HEK293 (cell line): Measurements from ENCODE around the gene SMARCD1.

ENCODE experiments used
- CTCF ChIA-PET: fragments of 350-600 bp; formaldehyde crosslinking; extraction: SDS; loops from one replicate; lab custom pipeline; 2021; ENCODE audit warnings: antibody characterized with exemption; lab: Yijun Ruan, JAX
- POLR2A ChIA-PET: fragments of 300-600 bp; formaldehyde crosslinking; extraction: SDS; loops from one replicate; lab custom pipeline; 2020; ENCODE audit warnings: antibody characterized with exemption, inconsistent platforms; lab: Yijun Ruan, JAX
- H3K27ac ChIP-seq: fragments of 200-500 bp; sonication (Bioruptor generic); 2 replicates; pipeline ENCODE4 v1.5.1; 2014; ENCODE audit warnings: low read depth, low read length, control low read depth, inconsistent platforms; ENCODE audit errors: extremely low read depth
- H3K36me3 ChIP-seq, 2 experiments: fragments of 200-500 bp in 1 of 2; sonication (Bioruptor generic) in 1 of 2; 1 replicate in 1 of 2; 2 replicates in 1 of 2; pipeline ENCODE4 v1.5.1; 2014 to 2017; ENCODE audit warnings: inconsistent platforms in 2 of 2, low read length in 2 of 2; ENCODE audit not compliant: control insufficient read depth in 2 of 2, insufficient read depth in 1 of 2
- H3K4me1 ChIP-seq: fragments of 200-500 bp; sonication (Bioruptor generic); 2 replicates; pipeline ENCODE4 v1.5.1; 2014; ENCODE audit warnings: mild to moderate bottlenecking, low read length, inconsistent platforms; ENCODE audit not compliant: control insufficient read depth, insufficient read depth
- H3K4me3 ChIP-seq: 2 replicates; pipeline ENCODE4 v1.5.1; 2011; ENCODE audit warnings: low read depth, mild to moderate bottlenecking, control low read depth, low read length, moderate library complexity
- H3K9me3 ChIP-seq: fragments of 200-500 bp; sonication (Bioruptor generic); 2 replicates; pipeline ENCODE4 v1.5.1; 2014; ENCODE audit warnings: low read depth, low read length, inconsistent platforms; ENCODE audit not compliant: control insufficient read depth, insufficient read depth
- BCL11B ChIP-seq: fragments of 450-650 bp; formaldehyde crosslinking; IDR thresholded peaks from 2 replicates; pipeline ENCODE4 v1.5.1; 2016; ENCODE audit warnings: low read depth, missing biosample characterization, missing genetic modification characterization
- OSR2 ChIP-seq: fragments of 450-650 bp; formaldehyde crosslinking; IDR thresholded peaks from 2 replicates; pipeline ENCODE4 v1.5.1; 2016; ENCODE audit warnings: missing biosample characterization, missing genetic modification characterization
- PRDM1 ChIP-seq: fragments of 450-650 bp; formaldehyde crosslinking; IDR thresholded peaks from 2 replicates; pipeline ENCODE4; 2016; ENCODE audit warnings: missing biosample characterization, missing genetic modification characterization
- SALL2 ChIP-seq: fragments of 450-650 bp; formaldehyde crosslinking; IDR thresholded peaks from 2 replicates; pipeline ENCODE4 v1.5.0; 2017; ENCODE audit warnings: missing biosample characterization, mild to moderate bottlenecking, missing genetic modification characterization, borderline replicate concordance
- SCRT2 ChIP-seq: fragments of 450-650 bp; formaldehyde crosslinking; IDR thresholded peaks from 2 replicates; pipeline ENCODE4 v1.5.1; 2016; ENCODE audit warnings: missing biosample characterization, missing genetic modification characterization
- SP7 ChIP-seq: fragments of 450-650 bp; formaldehyde crosslinking; IDR thresholded peaks from 2 replicates; pipeline ENCODE4 v1.5.1; 2016; ENCODE audit warnings: missing biosample characterization, missing genetic modification characterization
- ZBTB1 ChIP-seq: fragments of 450-650 bp; formaldehyde crosslinking; IDR thresholded peaks from 2 replicates; pipeline ENCODE4 v1.5.1; 2016; ENCODE audit warnings: missing biosample characterization, missing genetic modification characterization
- ZBTB17 ChIP-seq: fragments of 450-650 bp; formaldehyde crosslinking; IDR thresholded peaks from 2 replicates; pipeline ENCODE4 v1.5.1; 2016; ENCODE audit warnings: missing biosample characterization, missing genetic modification characterization
- ZIC2 ChIP-seq: fragments of 450-650 bp; formaldehyde crosslinking; IDR thresholded peaks from 2 replicates; pipeline ENCODE4 v1.5.1; 2016; ENCODE audit warnings: missing biosample characterization, missing genetic modification characterization
- ZNF114 ChIP-seq: fragments of 450-650 bp; formaldehyde crosslinking; IDR thresholded peaks from 2 replicates; pipeline ENCODE4 v1.5.0; 2017; ENCODE audit warnings: missing biosample characterization, missing genetic modification characterization
- ZNF133 ChIP-seq: fragments of 450-650 bp; formaldehyde crosslinking; IDR thresholded peaks from 2 replicates; pipeline ENCODE4 v1.5.1; 2016; ENCODE audit warnings: missing biosample characterization, missing genetic modification characterization
- ZNF140 ChIP-seq: fragments of 450-650 bp; formaldehyde crosslinking; IDR thresholded peaks from 2 replicates; pipeline ENCODE4 v1.5.1; 2016; ENCODE audit warnings: missing biosample characterization, missing genetic modification characterization
- ZNF2 ChIP-seq: fragments of 450-650 bp; formaldehyde crosslinking; IDR thresholded peaks from 2 replicates; pipeline ENCODE4 v1.5.1; 2016; ENCODE audit warnings: missing biosample characterization, missing genetic modification characterization
- ZNF292 ChIP-seq: fragments of 450-650 bp; formaldehyde crosslinking; IDR thresholded peaks from 2 replicates; pipeline ENCODE4 v1.5.1; 2016; ENCODE audit warnings: low read depth, missing biosample characterization, missing genetic modification characterization, borderline replicate concordance
- ZNF335 ChIP-seq: fragments of 450-650 bp; formaldehyde crosslinking; conservative IDR thresholded peaks from 2 replicates; pipeline ENCODE4 v1.5.1; 2016; ENCODE audit warnings: missing biosample characterization, missing genetic modification characterization
- ZNF341 ChIP-seq: fragments of 450-650 bp; formaldehyde crosslinking; IDR thresholded peaks from 2 replicates; pipeline ENCODE4; 2016; ENCODE audit warnings: low read depth, missing biosample characterization, missing genetic modification characterization
- ZNF37A ChIP-seq: fragments of 450-650 bp; IDR thresholded peaks from 2 replicates; pipeline ENCODE4 v1.5.1; 2018; ENCODE audit warnings: missing biosample characterization, missing genetic modification characterization
- ZNF391 ChIP-seq: fragments of 450-650 bp; formaldehyde crosslinking; IDR thresholded peaks from 2 replicates; pipeline ENCODE4 v1.5.1; 2016; ENCODE audit warnings: low read depth, missing biosample characterization, missing genetic modification characterization, borderline replicate concordance
- ZNF394 ChIP-seq: fragments of 450-650 bp; formaldehyde crosslinking; IDR thresholded peaks from 2 replicates; pipeline ENCODE4 v1.5.1; 2016; ENCODE audit warnings: missing biosample characterization, missing genetic modification characterization, mild to moderate bottlenecking, moderate library complexity, borderline replicate concordance
- ZNF600 ChIP-seq: fragments of 450-650 bp; formaldehyde crosslinking; IDR thresholded peaks from 2 replicates; pipeline ENCODE4 v1.5.1; 2016; ENCODE audit warnings: missing biosample characterization, missing genetic modification characterization
- ZNF624 ChIP-seq: fragments of 450-650 bp; formaldehyde crosslinking; IDR thresholded peaks from 2 replicates; pipeline ENCODE4 v1.5.1; 2017; ENCODE audit warnings: missing biosample characterization, missing genetic modification characterization
- ZNF776 ChIP-seq: fragments of 450-650 bp; formaldehyde crosslinking; IDR thresholded peaks from 2 replicates; pipeline ENCODE4 v1.5.0; 2017; ENCODE audit warnings: missing biosample characterization, missing genetic modification characterization, borderline replicate concordance
- ZSCAN16 ChIP-seq: fragments of 450-650 bp; formaldehyde crosslinking; IDR thresholded peaks from 2 replicates; pipeline ENCODE4 v1.5.1; 2016; ENCODE audit warnings: missing biosample characterization, missing genetic modification characterization
- TF ChIP-seq, protein P1 (sequence below): fragments of 450-650 bp; IDR thresholded peaks from 2 replicates; pipeline ENCODE4 v1.5.1; 2018; ENCODE audit warnings: missing biosample characterization, missing genetic modification characterization
- TF ChIP-seq, protein P2 (sequence below): fragments of 450-650 bp; formaldehyde crosslinking; IDR thresholded peaks from 2 replicates; pipeline ENCODE4 v1.5.1; 2016; ENCODE audit warnings: missing biosample characterization, missing genetic modification characterization
- TF ChIP-seq, protein P3 (sequence below): fragments of 450-650 bp; formaldehyde crosslinking; IDR thresholded peaks from 2 replicates; pipeline ENCODE4 v1.5.1; 2016; ENCODE audit warnings: missing biosample characterization, missing genetic modification characterization
- TF ChIP-seq, protein P4 (sequence below): fragments of 450-650 bp; formaldehyde crosslinking; IDR thresholded peaks from 2 replicates; pipeline ENCODE4 v1.5.1; 2016; ENCODE audit warnings: missing biosample characterization, missing genetic modification characterization

SMARCD1 gene

DNA sequence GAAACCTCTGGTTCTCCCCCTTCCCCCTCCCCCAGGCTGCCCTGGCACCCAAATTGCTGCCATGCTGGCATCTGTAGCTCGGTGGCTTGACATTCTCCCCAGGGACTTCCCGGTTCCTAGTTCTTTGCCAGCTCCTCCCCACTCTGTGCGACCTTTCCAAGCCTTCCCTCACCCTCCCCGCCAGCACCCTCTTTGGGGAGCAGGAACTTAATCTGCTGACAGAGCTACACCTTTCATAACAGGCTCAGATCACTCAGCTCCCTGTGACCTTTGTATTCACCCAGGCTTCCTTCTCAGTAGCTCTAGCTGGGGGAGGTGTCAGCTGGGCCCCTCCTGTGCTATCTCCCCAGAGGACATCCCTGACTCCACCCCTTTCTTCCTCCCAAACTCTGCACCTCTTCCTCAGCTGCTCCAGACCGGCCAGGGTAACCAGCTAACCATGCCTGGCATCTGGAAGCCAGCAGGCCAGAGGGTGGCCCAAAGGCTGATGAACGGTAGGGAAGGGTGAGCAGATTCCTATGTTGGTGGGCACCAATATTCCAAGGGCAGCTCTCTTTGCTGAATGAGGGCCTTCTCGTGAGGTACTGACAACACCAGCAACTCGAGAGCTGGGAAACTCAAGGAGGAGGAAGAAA is 25.1 kb downstream of the SMARCD1 start:
- Histone ChIP-seq H3K9me3 (no peaks in the 10 kb centered on the region), H3K36me3 (no peaks in the 10 kb centered on the region; a peak in 1 of 3 replicates), H3K4me3 (no peak overlapping the region), H3K4me1 (peaks cover 3% of the 10 kb centered on the region; the same call in 1 of the 2 replicates), H3K27ac (peak overlapping the region; percentile 27; the same call in 1 of the 2 replicates)
- POLR2A ChIA-PET = interaction anchor here (0.9 to 5.0 kb wide), 5 partner anchors 7 to 173 kb away, joined by 4 to 68 read pairs (median 32); partner anchors contain the start of genes CERS5, GPD1, LIMA1 and SMARCD1
- CTCF ChIA-PET = interaction anchor here (0.6 to 5.1 kb wide), 18 partner anchors 9 to 222 kb away, joined by 3 to 53 read pairs (median 6); partner anchors contain the start of genes CERS5, GPD1 and SMARCD1
- TF ChIP-seq ZIC2 (tag by site-specific recombination) (0 out of 2 replicates have a peak, but pooled peaks have one; percentile 15), SALL2 (tag by site-specific recombination) (no peak), ZNF600 (tag by site-specific recombination) (peak; percentile 64; the same call in 1 of the 2 replicates), SP7 (tag by site-specific recombination) (peak; percentile 36; the same call in 1 of the 2 replicates), SCRT2 (no peak), ZNF624 (no peak), ZNF394 (tag by site-specific recombination) (peak; percentile 32; the same call in 1 of the 2 replicates), ZBTB17 (tag by site-specific recombination) (peak; percentile 40), ZNF335 (tag by site-specific recombination) (peak; percentile 13; the same call in 1 of the 2 replicates), ZSCAN16 (tag by site-specific recombination) (peak; percentile 79; the same call in 1 of the 2 replicates), ZNF2 (peak; percentile 93), ZNF114 (tag by site-specific recombination) (no peak), ZNF133 (no peak), ZBTB1 (tag by site-specific recombination) (no peak), ZNF391 (tag by site-specific recombination) (no peak), ZNF37A (tag by site-specific recombination) (no peak), ZNF776 (tag by site-specific recombination) (no peak), OSR2 (tag by site-specific recombination) (peak; percentile 78), ZNF140 (tag by site-specific recombination) (no peak), ZNF292 (tag by site-specific recombination) (no peak), PRDM1 (tag by site-specific recombination) (no peak), ZNF341 (tag by site-specific recombination) (peak; percentile 63; the same call in 1 of the 2 replicates), BCL11B (no peak)
- TF ChIP-seq, protein P1, sequence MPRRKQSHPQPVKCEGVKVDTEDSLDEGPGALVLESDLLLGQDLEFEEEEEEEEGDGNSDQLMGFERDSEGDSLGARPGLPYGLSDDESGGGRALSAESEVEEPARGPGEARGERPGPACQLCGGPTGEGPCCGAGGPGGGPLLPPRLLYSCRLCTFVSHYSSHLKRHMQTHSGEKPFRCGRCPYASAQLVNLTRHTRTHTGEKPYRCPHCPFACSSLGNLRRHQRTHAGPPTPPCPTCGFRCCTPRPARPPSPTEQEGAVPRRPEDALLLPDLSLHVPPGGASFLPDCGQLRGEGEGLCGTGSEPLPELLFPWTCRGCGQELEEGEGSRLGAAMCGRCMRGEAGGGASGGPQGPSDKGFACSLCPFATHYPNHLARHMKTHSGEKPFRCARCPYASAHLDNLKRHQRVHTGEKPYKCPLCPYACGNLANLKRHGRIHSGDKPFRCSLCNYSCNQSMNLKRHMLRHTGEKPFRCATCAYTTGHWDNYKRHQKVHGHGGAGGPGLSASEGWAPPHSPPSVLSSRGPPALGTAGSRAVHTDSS (tag by site-specific recombination) = peak; percentile 82
- TF ChIP-seq, protein P2, sequence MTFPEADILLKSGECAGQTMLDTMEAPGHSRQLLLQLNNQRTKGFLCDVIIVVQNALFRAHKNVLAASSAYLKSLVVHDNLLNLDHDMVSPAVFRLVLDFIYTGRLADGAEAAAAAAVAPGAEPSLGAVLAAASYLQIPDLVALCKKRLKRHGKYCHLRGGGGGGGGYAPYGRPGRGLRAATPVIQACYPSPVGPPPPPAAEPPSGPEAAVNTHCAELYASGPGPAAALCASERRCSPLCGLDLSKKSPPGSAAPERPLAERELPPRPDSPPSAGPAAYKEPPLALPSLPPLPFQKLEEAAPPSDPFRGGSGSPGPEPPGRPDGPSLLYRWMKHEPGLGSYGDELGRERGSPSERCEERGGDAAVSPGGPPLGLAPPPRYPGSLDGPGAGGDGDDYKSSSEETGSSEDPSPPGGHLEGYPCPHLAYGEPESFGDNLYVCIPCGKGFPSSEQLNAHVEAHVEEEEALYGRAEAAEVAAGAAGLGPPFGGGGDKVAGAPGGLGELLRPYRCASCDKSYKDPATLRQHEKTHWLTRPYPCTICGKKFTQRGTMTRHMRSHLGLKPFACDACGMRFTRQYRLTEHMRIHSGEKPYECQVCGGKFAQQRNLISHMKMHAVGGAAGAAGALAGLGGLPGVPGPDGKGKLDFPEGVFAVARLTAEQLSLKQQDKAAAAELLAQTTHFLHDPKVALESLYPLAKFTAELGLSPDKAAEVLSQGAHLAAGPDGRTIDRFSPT (tag by site-specific recombination) = 0 out of 2 replicates have a peak, but pooled peaks have one; percentile 31
- TF ChIP-seq, protein P3, sequence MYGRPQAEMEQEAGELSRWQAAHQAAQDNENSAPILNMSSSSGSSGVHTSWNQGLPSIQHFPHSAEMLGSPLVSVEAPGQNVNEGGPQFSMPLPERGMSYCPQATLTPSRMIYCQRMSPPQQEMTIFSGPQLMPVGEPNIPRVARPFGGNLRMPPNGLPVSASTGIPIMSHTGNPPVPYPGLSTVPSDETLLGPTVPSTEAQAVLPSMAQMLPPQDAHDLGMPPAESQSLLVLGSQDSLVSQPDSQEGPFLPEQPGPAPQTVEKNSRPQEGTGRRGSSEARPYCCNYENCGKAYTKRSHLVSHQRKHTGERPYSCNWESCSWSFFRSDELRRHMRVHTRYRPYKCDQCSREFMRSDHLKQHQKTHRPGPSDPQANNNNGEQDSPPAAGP = peak; percentile 35; the same call in 1 of the 2 replicates
- TF ChIP-seq, protein P4, sequence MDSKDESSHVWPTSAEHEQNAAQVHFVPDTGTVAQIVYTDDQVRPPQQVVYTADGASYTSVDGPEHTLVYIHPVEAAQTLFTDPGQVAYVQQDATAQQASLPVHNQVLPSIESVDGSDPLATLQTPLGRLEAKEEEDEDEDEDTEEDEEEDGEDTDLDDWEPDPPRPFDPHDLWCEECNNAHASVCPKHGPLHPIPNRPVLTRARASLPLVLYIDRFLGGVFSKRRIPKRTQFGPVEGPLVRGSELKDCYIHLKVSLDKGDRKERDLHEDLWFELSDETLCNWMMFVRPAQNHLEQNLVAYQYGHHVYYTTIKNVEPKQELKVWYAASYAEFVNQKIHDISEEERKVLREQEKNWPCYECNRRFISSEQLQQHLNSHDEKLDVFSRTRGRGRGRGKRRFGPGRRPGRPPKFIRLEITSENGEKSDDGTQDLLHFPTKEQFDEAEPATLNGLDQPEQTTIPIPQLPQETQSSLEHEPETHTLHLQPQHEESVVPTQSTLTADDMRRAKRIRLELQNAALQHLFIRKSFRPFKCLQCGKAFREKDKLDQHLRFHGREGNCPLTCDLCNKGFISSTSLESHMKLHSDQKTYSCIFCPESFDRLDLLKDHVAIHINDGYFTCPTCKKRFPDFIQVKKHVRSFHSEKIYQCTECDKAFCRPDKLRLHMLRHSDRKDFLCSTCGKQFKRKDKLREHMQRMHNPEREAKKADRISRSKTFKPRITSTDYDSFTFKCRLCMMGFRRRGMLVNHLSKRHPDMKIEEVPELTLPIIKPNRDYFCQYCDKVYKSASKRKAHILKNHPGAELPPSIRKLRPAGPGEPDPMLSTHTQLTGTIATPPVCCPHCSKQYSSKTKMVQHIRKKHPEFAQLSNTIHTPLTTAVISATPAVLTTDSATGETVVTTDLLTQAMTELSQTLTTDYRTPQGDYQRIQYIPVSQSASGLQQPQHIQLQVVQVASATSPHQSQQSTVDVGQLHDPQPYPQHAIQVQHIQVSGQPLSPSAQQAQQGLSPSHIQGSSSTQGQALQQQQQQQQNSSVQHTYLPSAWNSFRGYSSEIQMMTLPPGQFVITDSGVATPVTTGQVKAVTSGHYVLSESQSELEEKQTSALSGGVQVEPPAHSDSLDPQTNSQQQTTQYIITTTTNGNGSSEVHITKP (tag by site-specific recombination) = 0 out of 2 replicates have a peak, but pooled peaks have one; percentile 23
